BJ (cell line): Measurements from ENCODE around the gene BTBD10. TPM values are rescaled to one million over a fixed set of nuclear protein-coding genes. Genes with fewer than 3 reads are reported as not detected.

Experiments
- CTCF ChIA-PET: fragments of 350-600 bp; formaldehyde crosslinking; extraction: SDS; loops from one replicate; lab custom pipeline; 2021; ENCODE audit warnings: antibody characterized with exemption, inconsistent platforms; lab: Yijun Ruan, JAX
- POLR2A ChIA-PET: fragments of 300-600 bp; sonication (Branson Sonifier 250); formaldehyde crosslinking; extraction: SDS; loops from one replicate; lab custom pipeline; 2021; ENCODE audit warnings: antibody characterized with exemption; lab: Charles Lee
- DNase-seq: peaks from one replicate; pipeline ENCODE4 v3.0.0-alpha.2; 2011; ENCODE audit warnings: low read depth
- H3K27me3 ChIP-seq: 2 replicates; pipeline ENCODE4 v1.6.0; 2011; ENCODE audit warnings: low read length; ENCODE audit not compliant: control insufficient read depth, insufficient read depth
- H3K36me3 ChIP-seq: 2 replicates; pipeline ENCODE4 v1.5.1; 2011; ENCODE audit warnings: low read length; ENCODE audit not compliant: control insufficient read depth, insufficient read depth
- H3K4me3 ChIP-seq: 2 replicates; pipeline ENCODE4 v1.5.1; 2011; ENCODE audit warnings: low read depth, mild to moderate bottlenecking, control low read depth, low read length
- CTCF ChIP-seq: IDR thresholded peaks from 2 replicates; pipeline ENCODE4 v1.5.1; 2011; ENCODE audit warnings: low read depth, mild to moderate bottlenecking, control low read depth, inconsistent platforms, low read length, moderate library complexity; ENCODE audit not compliant: insufficient read depth
- polyA plus RNA-seq: library from polyadenylated mRNA; depleted of rRNA; stranded (reverse); fragments of >200 nt; gene quantifications from 2 replicates; pipeline ENCODE4 v1.2.3, GENCODE V29; 2011

BTBD10 gene
- polyA plus RNA-seq, 1 experiment: 26.9 TPM

- POLR2A ChIA-PET: interaction anchor here (0.7 kb wide), 1 partner anchor 10 kb away, joined by 12 read pairs; no protein-coding TSS in a partner anchor
Observed at GRCh38 chr11:13461291-13461690, 1.7 kb downstream of the BTBD10 start.

GRCh38 chr11:13450832-13451397 lies 12.1 kb downstream of the BTBD10 start:
- TF ChIP-seq CTCF: no peak
- POLR2A ChIA-PET: interaction anchor here (0.5 kb wide), 1 partner anchor 11 kb away, joined by 12 read pairs; no protein-coding TSS in a partner anchor
- Histone ChIP-seq H3K27me3 (no peaks in the 10 kb centered on the region), H3K36me3 (no peaks in the 10 kb centered on the region), H3K4me3 (no peak overlapping the region)
- DNase-seq: no peak
- CTCF ChIA-PET: interaction anchor here (1.1 to 1.4 kb wide), 2 partner anchors 9 to 116 kb away, joined by 3 to 4 read pairs; no protein-coding TSS in a partner anchor

More at GRCh38 chr11:13461291-13461690, 1.7 kb downstream of the BTBD10 start:
- Histone ChIP-seq H3K4me3 (no peak overlapping the region), H3K36me3 (no peaks in the 10 kb centered on the region), H3K27me3 (no peaks in the 10 kb centered on the region)
- no peak for DNase-seq
- no peak for TF ChIP-seq CTCF
- CTCF ChIA-PET: no interaction called here

GRCh38 chr11:13449522-13449921 lies 13.5 kb downstream of the BTBD10 start:
- POLR2A ChIA-PET: no interaction called here

DNA sequence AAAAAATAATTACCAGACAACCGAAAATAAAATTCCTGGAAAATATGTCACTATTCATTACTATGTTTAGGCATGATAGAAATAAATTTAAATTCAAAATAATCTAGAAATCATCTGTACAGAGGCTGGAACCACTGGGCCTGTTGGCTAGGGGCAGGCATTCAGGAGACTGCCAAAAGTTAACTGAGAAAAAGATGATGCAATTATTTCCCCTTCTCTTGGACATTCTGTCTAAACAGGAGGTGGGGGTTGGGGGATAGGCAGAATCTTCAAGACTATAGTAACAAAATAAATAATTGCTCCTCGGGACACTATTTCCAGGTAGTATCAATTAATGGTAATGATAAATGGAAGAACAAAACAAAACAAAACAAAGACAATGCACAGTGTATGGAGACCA lies 14.1 kb downstream of the BTBD10 start:
- POLR2A ChIA-PET: no interaction called here
- no peak for TF ChIP-seq CTCF
- Histone ChIP-seq H3K4me3 (no peak overlapping the region), H3K36me3 (no peaks in the 10 kb centered on the region), H3K27me3 (no peaks in the 10 kb centered on the region)
- CTCF ChIA-PET: no interaction called here
- DNase-seq: no peak

More at GRCh38 chr11:13449522-13449921, 13.5 kb downstream of the BTBD10 start:
- TF ChIP-seq CTCF: no peak
- Histone ChIP-seq H3K27me3 (no peaks in the 10 kb centered on the region), H3K36me3 (no peaks in the 10 kb centered on the region), H3K4me3 (no peak overlapping the region)
- DNase-seq: no peak
- CTCF ChIA-PET: no interaction called here

- Histone ChIP-seq H3K27me3 (no peaks in the 10 kb centered on the region), H3K4me3 (no peak overlapping the region), H3K36me3 (no peaks in the 10 kb centered on the region)
- DNase-seq: no peak
- CTCF ChIA-PET: interaction anchor here (0.8 kb wide), 1 partner anchor 14 kb away, joined by 3 read pairs; no protein-coding TSS in a partner anchor
- POLR2A ChIA-PET: no interaction called here
- TF ChIP-seq CTCF: no peak
Observed at GRCh38 chr11:13446444-13446843, 16.6 kb downstream of the BTBD10 start.
